HepG2 (cell line): ENCODE measurements around the gene STXBP5L. TPM values are rescaled to one million over a fixed set of nuclear protein-coding genes. Genes with fewer than 3 reads are reported as not detected.

ENCODE experiments used
- ATAC-seq: fragments of 200-7000 bp; cut with Tn5 transposase; 3 replicates; pipeline ENCODE4 v1.9.1; 2020; ENCODE audit warnings: mild to moderate bottlenecking, moderate library complexity
- BruUV-seq: library from RNA; stranded (reverse); fragments of 400-500 nt; replicated peaks from 2 replicates; lab custom pipeline; 2021; lab: Mats Ljungman, UMichigan
- CTCF ChIA-PET: fragments of 300-600 bp; formaldehyde crosslinking; extraction: SDS; loops from one replicate; lab custom pipeline; 2021; ENCODE audit warnings: low total read pairs, inconsistent platforms, low intra/inter-chr PET ratio; lab: Yijun Ruan, JAX
- POLR2A ChIA-PET: fragments of 350-600 bp; sonication (Branson Sonifier 250); formaldehyde crosslinking; loops from one replicate; lab custom pipeline; 2020; ENCODE audit warnings: antibody characterized with exemption, inconsistent platforms; lab: Yijun Ruan, JAX
- DNase-seq: peaks from one replicate; pipeline ENCODE4 v3.0.0-alpha.2; 2015; ENCODE audit warnings: low spot score
- FAIRE-seq: peaks from 3 replicates; lab custom pipeline; 2011; peaks lifted over from hg19 to GRCh38; lab: Jason Lieb, UNC
- H2AFZ ChIP-seq: one replicate; pipeline ENCODE4 v1.6.1; 2011; ENCODE audit warnings: low read length, inconsistent platforms
- H3K27ac ChIP-seq: fragments of 300-600 bp; 3 replicates; pipeline ENCODE4 v1.8.0; 2011; ENCODE audit warnings: mixed run types, mild to moderate bottlenecking, mixed read lengths, low read length, inconsistent platforms; ENCODE audit not compliant: insufficient read depth; ENCODE audit errors: extremely low read length
- H3K27me3 ChIP-seq, 2 experiments: fragments of 200-600 bp in 1 of 2; 2 replicates in 1 of 2; 3 replicates in 1 of 2; pipeline versions ENCODE4 v1.6.0 to v1.8.0; 2011; ENCODE audit warnings: low read length in 2 of 2, mild to moderate bottlenecking in 2 of 2, moderate library complexity in 2 of 2, inconsistent platforms in 1 of 2; ENCODE audit not compliant: insufficient read depth in 2 of 2, control insufficient read depth in 1 of 2
- H3K36me3 ChIP-seq, 2 experiments: fragments of 200-600 bp in 1 of 2; replicated peaks in 1 of 2; 2 replicates in 1 of 2; 3 replicates in 1 of 2; pipeline versions ENCODE4 v1.5.1 to v1.8.0; 2011; ENCODE audit warnings: low read length in 2 of 2, inconsistent platforms in 1 of 2; ENCODE audit not compliant: insufficient read depth in 2 of 2, control insufficient read depth in 1 of 2
- H3K4me1 ChIP-seq: 2 replicates; pipeline ENCODE4 v1.5.1; 2012; ENCODE audit warnings: low read length, inconsistent platforms; ENCODE audit not compliant: insufficient read depth
- H3K4me2 ChIP-seq: 2 replicates; pipeline ENCODE4 v1.6.0; 2011; ENCODE audit warnings: low read depth, low read length, inconsistent platforms
- H3K4me3 ChIP-seq, 3 experiments: fragments of 200-600 bp in 1 of 3; sonication (generic), shearing (Covaris generic) in 1 of 3; replicated peaks in 1 of 3; 2 replicates each; pipeline ENCODE4 v1.5.1; 2011 to 2016; ENCODE audit warnings: low read length in 3 of 3, inconsistent platforms in 2 of 3, low read depth in 2 of 3, mild to moderate bottlenecking in 2 of 3, control low read depth in 1 of 3, mixed read lengths in 1 of 3; ENCODE audit not compliant: insufficient read depth in 1 of 3
- H3K79me2 ChIP-seq: one replicate; pipeline ENCODE4 v1.6.1; 2011; ENCODE audit warnings: low read length, inconsistent platforms; ENCODE audit not compliant: insufficient read depth
- H3K9ac ChIP-seq: 2 replicates; pipeline ENCODE4 v1.6.0; 2011; ENCODE audit warnings: mild to moderate bottlenecking, low read depth, low read length, inconsistent platforms; ENCODE audit not compliant: insufficient read depth
- H3K9me3 ChIP-seq: 2 replicates; pipeline ENCODE4 v1.5.1; 2012; ENCODE audit warnings: mild to moderate bottlenecking, low read length
- H4K20me1 ChIP-seq: 2 replicates; pipeline ENCODE4 v1.6.0; 2011; ENCODE audit warnings: inconsistent platforms, mild to moderate bottlenecking, low read length, moderate library complexity; ENCODE audit not compliant: insufficient read depth
- BRCA1 ChIP-seq: sonication (generic); formaldehyde crosslinking; IDR thresholded peaks from 2 replicates; pipeline ENCODE4 v1.4.0; 2020; ENCODE audit warnings: missing genetic modification reagents
- CENPX ChIP-seq: sonication (generic); formaldehyde crosslinking; IDR thresholded peaks from 2 replicates; pipeline ENCODE4 v1.9.0; 2021; ENCODE audit warnings: mild to moderate bottlenecking, missing genetic modification reagents, moderate library complexity
- GPN1 ChIP-seq: sonication (generic); formaldehyde crosslinking; IDR thresholded peaks from 2 replicates; pipeline ENCODE4 v1.5.1; 2020; ENCODE audit warnings: missing genetic modification reagents, borderline replicate concordance
- GTF2F1 ChIP-seq: fragments of 150-350 bp; IDR thresholded peaks from 2 replicates; pipeline ENCODE4 v1.6.1; 2014; ENCODE audit warnings: low read length
- HNRNPUL1 ChIP-seq: fragments of 200-400 bp; formaldehyde crosslinking; IDR thresholded peaks from 2 replicates; pipeline ENCODE4 v1.6.1; 2017; ENCODE audit warnings: low read depth, mild to moderate bottlenecking, low read length, moderate library complexity
- KAT2B ChIP-seq: fragments of 150-350 bp; IDR thresholded peaks from 2 replicates; pipeline ENCODE4 v1.6.1; 2014; ENCODE audit warnings: low read depth, low read length, borderline replicate concordance
- KDM2A ChIP-seq: sonication (generic); formaldehyde crosslinking; IDR thresholded peaks from 2 replicates; pipeline ENCODE4 v1.4.0; 2020; ENCODE audit warnings: low read depth, missing genetic modification reagents, borderline replicate concordance
- KDM5B ChIP-seq: sonication (generic); formaldehyde crosslinking; IDR thresholded peaks from 2 replicates; pipeline ENCODE4 v1.4.0; 2020; ENCODE audit warnings: missing genetic modification reagents, mild to moderate bottlenecking, borderline replicate concordance
- MYC ChIP-seq: sonication (generic); formaldehyde crosslinking; IDR thresholded peaks from 2 replicates; pipeline ENCODE4 v1.9.0; 2021; ENCODE audit warnings: missing genetic modification reagents, borderline replicate concordance
- NCOA1 ChIP-seq: sonication (generic); formaldehyde crosslinking; IDR thresholded peaks from 2 replicates; pipeline ENCODE4 v1.9.0; 2021; ENCODE audit warnings: missing genetic modification reagents
- NRL ChIP-seq: sonication (generic); formaldehyde crosslinking; IDR thresholded peaks from 2 replicates; pipeline ENCODE4 v1.5.0; 2020; ENCODE audit warnings: missing genetic modification reagents, mild to moderate bottlenecking, moderate library complexity, borderline replicate concordance
- SP140L ChIP-seq: sonication (generic); formaldehyde crosslinking; IDR thresholded peaks from 2 replicates; pipeline ENCODE4 v1.4.0; 2020; ENCODE audit warnings: missing genetic modification reagents, borderline replicate concordance
- ZBTB44 ChIP-seq: sonication (generic); formaldehyde crosslinking; IDR thresholded peaks from 2 replicates; pipeline ENCODE4 v1.4.0; 2020; ENCODE audit warnings: missing genetic modification reagents
- ZNF432 ChIP-seq: sonication (generic); formaldehyde crosslinking; IDR thresholded peaks from 2 replicates; pipeline ENCODE4 v1.5.0; 2020; ENCODE audit warnings: missing genetic modification reagents, mild to moderate bottlenecking, borderline replicate concordance
- ZNF598 ChIP-seq: sonication (generic); formaldehyde crosslinking; IDR thresholded peaks from 2 replicates; pipeline ENCODE4 v1.5.1; 2020; ENCODE audit warnings: mild to moderate bottlenecking, missing genetic modification reagents, borderline replicate concordance
- ZNF747 ChIP-seq: sonication (generic); formaldehyde crosslinking; IDR thresholded peaks from 2 replicates; pipeline ENCODE4 v1.8.1; 2023; ENCODE audit warnings: missing genetic modification reagents, mild to moderate bottlenecking, borderline replicate concordance
- ZNF781 ChIP-seq: sonication (generic); formaldehyde crosslinking; IDR thresholded peaks from 2 replicates; pipeline ENCODE4 v1.5.1; 2020; ENCODE audit warnings: borderline replicate concordance, mild to moderate bottlenecking, missing genetic modification reagents; ENCODE audit errors: not compliant biosample characterization
- ZSCAN9 ChIP-seq: IDR thresholded peaks from 2 replicates; pipeline ENCODE4 v1.6.1; 2016; ENCODE audit warnings: borderline replicate concordance
- WGBS: methylation state at CpG from one replicate; pipeline ENCODE4 v1.1.6; 2017; ENCODE audit warnings: low lambda C conversion rate; 5-methylcytosine and 5-hydroxymethylcytosine counted together
- in situ Hi-C: cut with HindIII; loops from 2 replicates; pipeline ENCODE4 v1.10.0; 2017; ENCODE audit warnings: low pct_unique_long_range_greater_than_20kb; ENCODE audit not compliant: extremely low pct_ligation_motif_present
- intact Hi-C: fragments of 100-400 bp; cut with micrococcal nuclease; formaldehyde crosslinking; loops from one replicate; pipeline ENCODE4 v1.10.0; 2022; ENCODE audit not compliant: unreplicated experiment
- polyA plus RNA-seq, 8 experiments: library from polyadenylated mRNA; depleted of rRNA in 3 of 8; stranded (reverse) in 7 of 8; unstranded in 1 of 8; fragments of >200 nt; fragmentation: Illumina TruSeq in 4 of 8; extraction: Trizol in 4 of 8; gene quantifications; 2 replicates each; pipeline versions ENCODE4 v1.2.1 to v1.2.3, GENCODE V29; 2011 to 2016; ENCODE audit warnings: low read depth in 4 of 8, missing spikeins in 1 of 8, mixed read lengths in 1 of 8; ENCODE audit not compliant: insufficient read depth in 1 of 8
- total RNA-seq, 5 experiments: library from RNA; depleted of rRNA; stranded (reverse); fragments of >200 nt; fragmentation: Illumina TruSeq; extraction: Trizol; gene quantifications; 2 replicates each; pipeline ENCODE4 v1.2.3, GENCODE V29; 2016; ENCODE audit warnings: low read depth in 1 of 5
- TF ChIP-seq, protein P1 (sequence below): sonication (generic); formaldehyde crosslinking; IDR thresholded peaks from 2 replicates; pipeline ENCODE4 v1.8.1; 2022; ENCODE audit warnings: low read depth, mild to moderate bottlenecking, missing genetic modification reagents

STXBP5L gene
- total and polyA plus RNA-seq, 2 of the 13 experiments (the other 11 are each of a cell fraction or from before 2014, with no cell fraction given), result not detected

- 99% methylated on average over 3 of the region's 3 CpGs for WGBS
- Histone ChIP-seq H3K4me3 (no peak overlapping the region), H3K27me3 (no peaks in the 10 kb centered on the region), H3K9ac (no peak overlapping the region), H3K4me2 (no peak overlapping the region), H2AFZ (no peak overlapping the region), H4K20me1 (no peaks in the 10 kb centered on the region), H3K79me2 (no peaks in the 10 kb centered on the region)
- no peak for DNase-seq
- no TSS peak for BruUV-seq
- CTCF ChIA-PET, result no interaction called here
- POLR2A ChIA-PET, result no interaction called here
- ATAC-seq, result no peak
- in situ Hi-C loops, result no loop called here
- no peak for FAIRE-seq
- TF ChIP-seq SP140L (CRISPR knock-in tag) (no peak), KDM2A (CRISPR knock-in tag) (no peak), HNRNPUL1 (no peak), ZSCAN9 (no peak), KAT2B (no peak), KDM5B (CRISPR knock-in tag) (no peak), ZNF781 (CRISPR knock-in tag) (no peak), ZBTB44 (CRISPR knock-in tag) (no peak), ZNF747 (no peak), GPN1 (no peak), NRL (CRISPR knock-in tag) (no peak), MYC (CRISPR knock-in tag) (no peak), GTF2F1 (no peak), CENPX (CRISPR knock-in tag) (no peak), ZNF598 (CRISPR knock-in tag) (no peak), NCOA1 (CRISPR knock-in tag) (no peak), ZNF432 (CRISPR knock-in tag) (no peak), BRCA1 (CRISPR knock-in tag) (no peak)
- TF ChIP-seq, protein P1, sequence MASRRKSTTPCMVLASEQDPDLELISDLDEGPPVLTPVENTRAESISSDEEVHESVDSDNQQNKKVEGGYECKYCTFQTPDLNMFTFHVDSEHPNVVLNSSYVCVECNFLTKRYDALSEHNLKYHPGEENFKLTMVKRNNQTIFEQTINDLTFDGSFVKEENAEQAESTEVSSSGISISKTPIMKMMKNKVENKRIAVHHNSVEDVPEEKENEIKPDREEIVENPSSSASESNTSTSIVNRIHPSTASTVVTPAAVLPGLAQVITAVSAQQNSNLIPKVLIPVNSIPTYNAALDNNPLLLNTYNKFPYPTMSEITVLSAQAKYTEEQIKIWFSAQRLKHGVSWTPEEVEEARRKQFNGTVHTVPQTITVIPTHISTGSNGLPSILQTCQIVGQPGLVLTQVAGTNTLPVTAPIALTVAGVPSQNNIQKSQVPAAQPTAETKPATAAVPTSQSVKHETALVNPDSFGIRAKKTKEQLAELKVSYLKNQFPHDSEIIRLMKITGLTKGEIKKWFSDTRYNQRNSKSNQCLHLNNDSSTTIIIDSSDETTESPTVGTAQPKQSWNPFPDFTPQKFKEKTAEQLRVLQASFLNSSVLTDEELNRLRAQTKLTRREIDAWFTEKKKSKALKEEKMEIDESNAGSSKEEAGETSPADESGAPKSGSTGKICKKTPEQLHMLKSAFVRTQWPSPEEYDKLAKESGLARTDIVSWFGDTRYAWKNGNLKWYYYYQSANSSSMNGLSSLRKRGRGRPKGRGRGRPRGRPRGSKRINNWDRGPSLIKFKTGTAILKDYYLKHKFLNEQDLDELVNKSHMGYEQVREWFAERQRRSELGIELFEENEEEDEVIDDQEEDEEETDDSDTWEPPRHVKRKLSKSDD, result no peak
- TF ChIP-seq, all 625 proteins: peak for 0
- H3K27ac ChIP-seq, result no peak overlapping the region
- H3K9me3 ChIP-seq, result no peaks in the 10 kb centered on the region
- peaks cover 3 to 14% of the 10 kb centered on the region in 2 experiments; a peak in 4 of 5 replicates for H3K36me3 ChIP-seq
- H3K4me1 ChIP-seq, result no peaks in the 10 kb centered on the region
- intact Hi-C loops, result no loop called here
Observed at GRCh38 chr3:121462565-121462964, 554.6 kb downstream of the STXBP5L start.
